Measurements from ENCODE around the gene ABL2. TPM values are rescaled to one million over a fixed set of nuclear protein-coding genes. Genes with fewer than 3 reads are reported as not detected.
A peak's percentile ranks its signal among the peaks of the same experiment; 100 is the strongest.
"Not testable (repeated sequence)": the region's sequence is repeated elsewhere in the genome, so short reads cannot be mapped to it uniquely, and the experiment has no call there.

ABL2 gene
- total and polyA plus RNA-seq, 3 experiments from 2014 or later = 1.4 to 7.2 (median 6.7) TPM

- Histone ChIP-seq H3K4me1 (ENCODE audit: insufficient read depth, low read length) (peaks cover 8% of the 10 kb centered on the region), H3K27me3 (ENCODE audit: insufficient read depth, low read length, poor library complexity, severe bottlenecking) (no peaks in the 10 kb centered on the region), H3K36me3 (ENCODE audit: insufficient read depth, low read length) (no peaks in the 10 kb centered on the region), H3K27ac (ENCODE audit: low read depth, low read length) (no peak overlapping the region), H3K4me3 (ENCODE audit: low read length) (no peak overlapping the region), H3K9me3 (ENCODE audit: low read length) (no peaks in the 10 kb centered on the region)
- H3K36me3 Mint-ChIP-seq = peaks cover 0 to 9% (median 0%) of the 10 kb centered on the region in 3 donors
- peak overlapping the region in 4 of 8 donors; percentile 53 to 94 (median 89) for H3K27ac Mint-ChIP-seq
- H3K27me3 Mint-ChIP-seq = peaks cover 0 to 1% of the 10 kb centered on the region in 2 donors
- peak overlapping the region; percentile 86 to 97 (median 93) for H3K4me3 Mint-ChIP-seq
- no peak for DNase-seq
- peaks cover 26 to 38% (median 37%) of the 10 kb centered on the region in 3 donors for H3K4me1 Mint-ChIP-seq
- ChIA-PET POLR2A (no interaction called here), CTCF (interaction anchor here (0.7 kb wide), 1 partner anchor 10 kb away, joined by 3 read pairs; no protein-coding TSS in a partner anchor)
- H3K9me3 Mint-ChIP-seq = no peaks in the 10 kb centered on the region
Observed at GRCh38 chr1:179230721-179231120, 1.2 kb upstream of the ABL2 start.

GRCh38 chr1:179230251-179230650 lies 774 bp upstream of the ABL2 start:
- Histone ChIP-seq H3K36me3 (ENCODE audit: insufficient read depth, low read length) (no peaks in the 10 kb centered on the region), H3K4me1 (ENCODE audit: insufficient read depth, low read length) (peaks cover 8% of the 10 kb centered on the region), H3K27ac (ENCODE audit: low read depth, low read length) (no peak overlapping the region), H3K27me3 (ENCODE audit: insufficient read depth, low read length, poor library complexity, severe bottlenecking) (no peaks in the 10 kb centered on the region), H3K9me3 (ENCODE audit: low read length) (no peaks in the 10 kb centered on the region), H3K4me3 (ENCODE audit: low read length) (peak overlapping the region; percentile 71)
- ChIA-PET CTCF (interaction anchor here (0.7 kb wide), 1 partner anchor 10 kb away, joined by 3 read pairs; no protein-coding TSS in a partner anchor), POLR2A (interaction anchor here (0.6 kb wide), 1 partner anchor 145 kb away, joined by 4 read pairs; no protein-coding TSS in a partner anchor)
- H3K27ac Mint-ChIP-seq = peak overlapping the region in 7 of 8 donors; percentile 53 to 97 (median 89)
- no peak for DNase-seq
- H3K4me1 Mint-ChIP-seq = peaks cover 28 to 40% (median 38%) of the 10 kb centered on the region in 3 donors
- H3K4me3 Mint-ChIP-seq = peak overlapping the region; percentile 86 to 97 (median 93)
- peaks cover 0 to 1% of the 10 kb centered on the region in 2 donors for H3K27me3 Mint-ChIP-seq
- no peaks in the 10 kb centered on the region for H3K9me3 Mint-ChIP-seq
- peaks cover 0 to 10% (median 0%) of the 10 kb centered on the region in 3 donors for H3K36me3 Mint-ChIP-seq

- Histone ChIP-seq H3K27me3 (ENCODE audit: insufficient read depth, low read length, poor library complexity, severe bottlenecking) (no peaks in the 10 kb centered on the region), H3K4me3 (ENCODE audit: low read length) (peak overlapping the region; percentile 76), H3K36me3 (ENCODE audit: insufficient read depth, low read length) (no peaks in the 10 kb centered on the region), H3K27ac (ENCODE audit: low read depth, low read length) (peak overlapping the region; percentile 70), H3K4me1 (ENCODE audit: insufficient read depth, low read length) (peaks cover 8% of the 10 kb centered on the region), H3K9me3 (ENCODE audit: low read length) (no peaks in the 10 kb centered on the region)
- H3K9me3 Mint-ChIP-seq = no peaks in the 10 kb centered on the region
- H3K4me1 Mint-ChIP-seq = peaks cover 28 to 43% (median 38%) of the 10 kb centered on the region in 3 donors
- ChIA-PET POLR2A (interaction anchor here (1.2 kb wide), 1 partner anchor 137 kb away, joined by 4 read pairs; the partner anchor contains the start of gene AXDND1), CTCF (no interaction called here)
- H3K27ac Mint-ChIP-seq = peak overlapping the region in 7 of 8 donors; percentile 28 to 96 (median 85)
- H3K27me3 Mint-ChIP-seq = peaks cover 0 to 1% of the 10 kb centered on the region in 2 donors
- H3K4me3 Mint-ChIP-seq = peak overlapping the region; percentile 90 to 97 (median 92)
- H3K36me3 Mint-ChIP-seq = peaks cover 0 to 13% (median 0%) of the 10 kb centered on the region in 3 donors
- peak in 3 of 5 donors; percentile 3 to 17 (median 14) for DNase-seq
Observed at GRCh38 chr1:179228783-179229213, 679 bp downstream of the ABL2 start.

- peaks cover 0 to 21% (median 0%) of the 10 kb centered on the region in 3 donors for H3K36me3 Mint-ChIP-seq
- H3K4me3 Mint-ChIP-seq = peak overlapping the region in 4 of 7 donors; percentile 2 to 91 (median 5)
- Histone ChIP-seq H3K4me3 (ENCODE audit: low read length) (no peak overlapping the region), H3K9me3 (ENCODE audit: low read length) (no peaks in the 10 kb centered on the region), H3K4me1 (ENCODE audit: insufficient read depth, low read length) (peaks cover 8% of the 10 kb centered on the region), H3K36me3 (ENCODE audit: insufficient read depth, low read length) (no peaks in the 10 kb centered on the region), H3K27ac (ENCODE audit: low read depth, low read length) (no peak overlapping the region), H3K27me3 (ENCODE audit: insufficient read depth, low read length, poor library complexity, severe bottlenecking) (no peaks in the 10 kb centered on the region)
- peak overlapping the region in 2 of 8 donors; percentile 7 to 86 for H3K27ac Mint-ChIP-seq
- no peak for DNase-seq
- ChIA-PET CTCF (interaction anchor here (1.0 kb wide), 1 partner anchor 8 kb away, joined by 3 read pairs; no protein-coding TSS in a partner anchor), POLR2A (no interaction called here)
- H3K9me3 Mint-ChIP-seq = no peaks in the 10 kb centered on the region
- peaks cover 28 to 45% (median 38%) of the 10 kb centered on the region in 3 donors for H3K4me1 Mint-ChIP-seq
- H3K27me3 Mint-ChIP-seq = no peaks in the 10 kb centered on the region
Observed at GRCh38 chr1:179226738-179227137, 2.7 kb downstream of the ABL2 start.

- Mint-ChIP-seq H3K36me3 (peaks cover 0 to 33% (median 4%) of the 10 kb centered on the region in 3 donors), H3K4me1 (peaks cover 25 to 45% (median 29%) of the 10 kb centered on the region in 3 donors)
- H3K27ac Mint-ChIP-seq; H3K27ac ChIP-seq (ENCODE audit: low read depth, low read length); H3K4me3 ChIP-seq (ENCODE audit: low read length); H3K4me1 ChIP-seq (ENCODE audit: insufficient read depth, low read length); DNase-seq; POLR2A ChIA-PET; H3K27me3 Mint-ChIP-seq; CTCF ChIA-PET; H3K4me3 Mint-ChIP-seq; H3K27me3 ChIP-seq (ENCODE audit: insufficient read depth, low read length, poor library complexity, severe bottlenecking); H3K36me3 ChIP-seq (ENCODE audit: insufficient read depth, low read length); H3K9me3 Mint-ChIP-seq; H3K9me3 ChIP-seq (ENCODE audit: low read length): not testable (repeated sequence)
Observed at GRCh38 chr1:179224466-179224865, 5.0 kb downstream of the ABL2 start.

GRCh38 chr1:179221121-179221520 lies 8.4 kb downstream of the ABL2 start:
- H3K4me1 Mint-ChIP-seq = peaks cover 3 to 28% (median 6%) of the 10 kb centered on the region in 3 donors

GRCh38 chr1:179217943-179218507 lies 11.5 kb downstream of the ABL2 start:
- no peak for DNase-seq
- Histone ChIP-seq H3K27me3 (ENCODE audit: insufficient read depth, low read length, poor library complexity, severe bottlenecking) (no peaks in the 10 kb centered on the region), H3K27ac (ENCODE audit: low read depth, low read length) (peak overlapping the region; percentile 9), H3K9me3 (ENCODE audit: low read length) (no peaks in the 10 kb centered on the region), H3K4me1 (ENCODE audit: insufficient read depth, low read length) (no peaks in the 10 kb centered on the region), H3K4me3 (ENCODE audit: low read length) (no peak overlapping the region), H3K36me3 (ENCODE audit: insufficient read depth, low read length) (no peaks in the 10 kb centered on the region)
- H3K4me1 Mint-ChIP-seq = peaks cover 6 to 32% (median 13%) of the 10 kb centered on the region in 3 donors
- H3K9me3 Mint-ChIP-seq = no peaks in the 10 kb centered on the region
- H3K4me3 Mint-ChIP-seq = no peak overlapping the region
- peaks cover 0 to 39% (median 4%) of the 10 kb centered on the region in 3 donors for H3K36me3 Mint-ChIP-seq
- CTCF ChIA-PET = no interaction called here
- no peaks in the 10 kb centered on the region for H3K27me3 Mint-ChIP-seq
- POLR2A ChIA-PET = no interaction called here
- no peak overlapping the region for H3K27ac Mint-ChIP-seq

More at GRCh38 chr1:179221121-179221520, 8.4 kb downstream of the ABL2 start:
- H3K27ac ChIP-seq (ENCODE audit: low read depth, low read length); H3K9me3 ChIP-seq (ENCODE audit: low read length); CTCF ChIA-PET; POLR2A ChIA-PET; H3K27me3 Mint-ChIP-seq; H3K27me3 ChIP-seq (ENCODE audit: insufficient read depth, low read length, poor library complexity, severe bottlenecking); H3K36me3 ChIP-seq (ENCODE audit: insufficient read depth, low read length); H3K4me3 Mint-ChIP-seq; H3K4me3 ChIP-seq (ENCODE audit: low read length); H3K9me3 Mint-ChIP-seq; DNase-seq; H3K4me1 ChIP-seq (ENCODE audit: insufficient read depth, low read length): not testable (repeated sequence)
- peaks cover 0 to 46% (median 4%) of the 10 kb centered on the region in 3 donors for H3K36me3 Mint-ChIP-seq
- H3K27ac Mint-ChIP-seq = peak overlapping the region in 1 of 8 donors; percentile 11

- H3K4me3 Mint-ChIP-seq; H3K9me3 ChIP-seq (ENCODE audit: low read length); DNase-seq; H3K27ac Mint-ChIP-seq; H3K27ac ChIP-seq (ENCODE audit: low read depth, low read length); POLR2A ChIA-PET; CTCF ChIA-PET; H3K27me3 ChIP-seq (ENCODE audit: insufficient read depth, low read length, poor library complexity, severe bottlenecking); H3K4me3 ChIP-seq (ENCODE audit: low read length); H3K27me3 Mint-ChIP-seq; H3K4me1 ChIP-seq (ENCODE audit: insufficient read depth, low read length); H3K36me3 ChIP-seq (ENCODE audit: insufficient read depth, low read length); H3K9me3 Mint-ChIP-seq: not testable (repeated sequence)
- H3K4me1 Mint-ChIP-seq = peaks cover 12 to 38% (median 28%) of the 10 kb centered on the region in 3 donors
- H3K36me3 Mint-ChIP-seq = peaks cover 0 to 13% (median 5%) of the 10 kb centered on the region in 3 donors
Observed at GRCh38 chr1:179213317-179213716, 16.2 kb downstream of the ABL2 start.
